Skeletal muscle tissue (tissue), 4 donors: ENCODE results near the gene CALML3. TPM values are rescaled to one million over a fixed set of nuclear protein-coding genes. Genes with fewer than 3 reads are reported as not detected.
"Not testable (repeated sequence)": the region's sequence is repeated elsewhere in the genome, so short reads cannot be mapped to it uniquely, and the experiment has no call there.

Experiments
- H3K27ac ChIP-seq: one replicate; pipeline ENCODE4 v1.7.0; 2013; ENCODE audit warnings: mild to moderate bottlenecking, low read depth, low read length, inconsistent platforms
- H3K27me3 ChIP-seq, 3 donors: one replicate each; pipeline ENCODE4 v1.7.0; 2013; ENCODE audit warnings: low read length in 3 of 3; ENCODE audit not compliant: control insufficient read depth in 3 of 3, insufficient read depth in 3 of 3
- H3K36me3 ChIP-seq, 3 donors: one replicate each; pipeline ENCODE4 v1.7.0; 2013; ENCODE audit warnings: low read length in 3 of 3; ENCODE audit not compliant: control insufficient read depth in 3 of 3, insufficient read depth in 3 of 3
- H3K4me1 ChIP-seq, 3 donors: one replicate each; pipeline ENCODE4 v1.7.0; 2013; ENCODE audit warnings: low read length in 3 of 3, mild to moderate bottlenecking in 3 of 3; ENCODE audit not compliant: control insufficient read depth in 3 of 3, insufficient read depth in 3 of 3
- H3K4me3 ChIP-seq, 3 donors: one replicate each; pipeline ENCODE4 v1.7.0; 2013; ENCODE audit warnings: low read length in 3 of 3
- H3K9ac ChIP-seq, 3 donors: one replicate each; pipeline ENCODE4 v1.7.0; 2013; ENCODE audit warnings: low read length in 3 of 3, mild to moderate bottlenecking in 3 of 3, moderate library complexity in 2 of 3, low read depth in 1 of 3
- H3K9me3 ChIP-seq, 3 donors: one replicate each; pipeline ENCODE4 v1.7.0; 2013; ENCODE audit warnings: low read length in 3 of 3; ENCODE audit not compliant: control insufficient read depth in 3 of 3
- total RNA-seq: library from RNA; depleted of rRNA; stranded (reverse); fragments of >200 nt; gene quantifications from one replicate; pipeline ENCODE4 v1.2.3, GENCODE V29; 2014
- donor health status: Osteomylitis.

Gene CALML3
- total RNA-seq, 1 donor from 2014 or later, result not detected

- no peaks in the 10 kb centered on the region for H3K9me3 ChIP-seq
- H3K4me3 ChIP-seq, result no peak overlapping the region
- H3K4me1 ChIP-seq, result peaks cover 5 to 11% (median 5%) of the 10 kb centered on the region in 3 donors
These were observed 31.1 kb downstream of the CALML3 start for GRCh38 chr10:5555881-5556280.

GRCh38 chr10:5556576-5556975 lies 31.8 kb downstream of the CALML3 start:
- no peaks in the 10 kb centered on the region for H3K9me3 ChIP-seq
- H3K4me3 ChIP-seq, result no peak overlapping the region
- no peak overlapping the region for H3K9ac ChIP-seq
- H3K36me3 ChIP-seq, result no peaks in the 10 kb centered on the region
- no peak overlapping the region for H3K27ac ChIP-seq
- peaks cover 0 to 2% (median 2%) of the 10 kb centered on the region in 3 donors for H3K27me3 ChIP-seq
- peaks cover 5 to 11% (median 5%) of the 10 kb centered on the region in 3 donors for H3K4me1 ChIP-seq

More at GRCh38 chr10:5555881-5556280, 31.1 kb downstream of the CALML3 start:
- no peaks in the 10 kb centered on the region for H3K36me3 ChIP-seq
- H3K27ac ChIP-seq, result no peak overlapping the region
- no peak overlapping the region for H3K9ac ChIP-seq
- H3K27me3 ChIP-seq, result peaks cover 0 to 2% (median 2%) of the 10 kb centered on the region in 3 donors

GRCh38 chr10:5557040-5557721 lies 32.4 kb downstream of the CALML3 start:
- no peak overlapping the region for H3K4me3 ChIP-seq
- no peak overlapping the region for H3K9ac ChIP-seq
- H3K9me3 ChIP-seq, result no peaks in the 10 kb centered on the region
- peaks cover 5 to 11% (median 5%) of the 10 kb centered on the region in 3 donors for H3K4me1 ChIP-seq
- H3K36me3 ChIP-seq, result no peaks in the 10 kb centered on the region
- peaks cover 0 to 2% (median 2%) of the 10 kb centered on the region in 3 donors for H3K27me3 ChIP-seq
- H3K27ac ChIP-seq, result no peak overlapping the region

- Histone ChIP-seq H3K27ac (no peak overlapping the region), H3K36me3 (no peaks in the 10 kb centered on the region), H3K9ac (no peak overlapping the region), H3K9me3 (no peaks in the 10 kb centered on the region), H3K4me3 (no peak overlapping the region), H3K4me1 (peaks cover 5 to 11% (median 5%) of the 10 kb centered on the region in 3 donors), H3K27me3 (peaks cover 0 to 2% (median 2%) of the 10 kb centered on the region in 3 donors)
These were observed 33.3 kb downstream of the CALML3 start for GRCh38 chr10:5557799-5558771.

- H3K27ac ChIP-seq, H3K4me1 ChIP-seq, H3K9me3 ChIP-seq, H3K9ac ChIP-seq, H3K4me3 ChIP-seq, H3K27me3 ChIP-seq, H3K36me3 ChIP-seq: not testable (repeated sequence)
These were observed 34.3 kb downstream of the CALML3 start for GRCh38 chr10:5559022-5559421.

GRCh38 chr10:5559642-5560141 lies 34.9 kb downstream of the CALML3 start:
- Histone ChIP-seq H3K27me3 (peaks cover 0 to 2% (median 2%) of the 10 kb centered on the region in 3 donors), H3K27ac (no peak overlapping the region), H3K9me3 (no peaks in the 10 kb centered on the region), H3K36me3 (no peaks in the 10 kb centered on the region), H3K9ac (no peak overlapping the region), H3K4me3 (no peak overlapping the region), H3K4me1 (peaks cover 0 to 5% (median 4%) of the 10 kb centered on the region in 3 donors)

- H3K9ac ChIP-seq, result no peak overlapping the region
- no peaks in the 10 kb centered on the region for H3K9me3 ChIP-seq
- H3K4me1 ChIP-seq, result peaks cover 0 to 5% (median under 1%) of the 10 kb centered on the region in 3 donors
- peaks cover 0 to 2% (median 2%) of the 10 kb centered on the region in 3 donors for H3K27me3 ChIP-seq
- H3K27ac ChIP-seq, result no peak overlapping the region
- H3K36me3 ChIP-seq, result no peaks in the 10 kb centered on the region
- H3K4me3 ChIP-seq, result no peak overlapping the region
These were observed 35.5 kb downstream of the CALML3 start for GRCh38 chr10:5560142-5560816.

- H3K27me3 ChIP-seq, result peaks cover 0 to 2% (median 2%) of the 10 kb centered on the region in 3 donors
- H3K36me3 ChIP-seq, result no peaks in the 10 kb centered on the region
- no peaks in the 10 kb centered on the region for H3K9me3 ChIP-seq
- no peak overlapping the region for H3K9ac ChIP-seq
- H3K4me3 ChIP-seq, result no peak overlapping the region
- peaks cover 0 to 5% (median 0%) of the 10 kb centered on the region in 3 donors for H3K4me1 ChIP-seq
- no peak overlapping the region for H3K27ac ChIP-seq
These were observed 36.3 kb downstream of the CALML3 start for GRCh38 chr10:5560817-5561703.
